GM18873 (cell line): ENCODE data around the gene BCL7C.
"Not testable (repeated sequence)": the region's sequence is repeated elsewhere in the genome, so short reads cannot be mapped to it uniquely, and the experiment has no call there.

Experiments
- ATAC-seq: cut with Tn5 transposase; IDR thresholded peaks from one replicate; pipeline ENCODE4 v1.9.1; 2021; ENCODE audit warnings: mild to moderate bottlenecking, moderate library complexity, moderate number of reproducible peaks; ENCODE audit not compliant: unreplicated experiment, low FRiP score

Gene BCL7C

GRCh38 chr16:30896261-30896888 lies 2.5 kb upstream of the BCL7C start, which contains the start of gene CTF1:
TSS of gene CTF1 (plus strand) at chr16:30896614. CDS start at chr16:30896644, 30 bp downstream.
- ATAC-seq: no peak

- ATAC-seq: no peak
Measured at GRCh38 chr16:30895627-30896260, 1.9 kb upstream of the BCL7C start.

- no peak for ATAC-seq
Measured at GRCh38 chr16:30894540-30895368, 877 bp upstream of the BCL7C start.

- no peak for ATAC-seq
Measured at GRCh38 chr16:30893417-30893743, 497 bp downstream of the BCL7C start.

GRCh38 chr16:30892670-30893416 lies 1.0 kb downstream of the BCL7C start:
- ATAC-seq: no peak

- ATAC-seq: not testable (repeated sequence)
Measured at GRCh38 chr16:30891043-30891823, 2.6 kb downstream of the BCL7C start.

GRCh38 chr16:30889721-30890120 lies 4.2 kb downstream of the BCL7C start:
- ATAC-seq: no peak

- no peak for ATAC-seq
Measured at GRCh38 chr16:30888856-30889499, 4.9 kb downstream of the BCL7C start.

GRCh38 chr16:30887927-30888326 lies 6.0 kb downstream of the BCL7C start:
- ATAC-seq: no peak

- ATAC-seq: no peak
Measured at GRCh38 chr16:30886145-30886544, 7.7 kb downstream of the BCL7C start.

GRCh38 chr16:30885196-30885595 lies 8.7 kb downstream of the BCL7C start:
- no peak for ATAC-seq

- no peak for ATAC-seq
Measured at GRCh38 chr16:30884760-30885159, 9.1 kb downstream of the BCL7C start.

- ATAC-seq: no peak
Measured at GRCh38 chr16:30882429-30883310, 11.2 kb downstream of the BCL7C start.

GRCh38 chr16:30876867-30877266 lies 17.0 kb downstream of the BCL7C start:
- ATAC-seq: no peak

- peak; percentile 11 for ATAC-seq
Measured at GRCh38 chr16:30875871-30876801, 17.7 kb downstream of the BCL7C start.

GRCh38 chr16:30874821-30875717 lies 18.8 kb downstream of the BCL7C start:
- ATAC-seq: peak; percentile 67
